ENCODE results near the gene NCMAP. TPM values are rescaled to one million over a fixed set of nuclear protein-coding genes. Genes with fewer than 3 reads are reported as not detected.

Gene NCMAP
- total RNA-seq, 1 donor from 2014 or later, result 0.49 TPM

DNA sequence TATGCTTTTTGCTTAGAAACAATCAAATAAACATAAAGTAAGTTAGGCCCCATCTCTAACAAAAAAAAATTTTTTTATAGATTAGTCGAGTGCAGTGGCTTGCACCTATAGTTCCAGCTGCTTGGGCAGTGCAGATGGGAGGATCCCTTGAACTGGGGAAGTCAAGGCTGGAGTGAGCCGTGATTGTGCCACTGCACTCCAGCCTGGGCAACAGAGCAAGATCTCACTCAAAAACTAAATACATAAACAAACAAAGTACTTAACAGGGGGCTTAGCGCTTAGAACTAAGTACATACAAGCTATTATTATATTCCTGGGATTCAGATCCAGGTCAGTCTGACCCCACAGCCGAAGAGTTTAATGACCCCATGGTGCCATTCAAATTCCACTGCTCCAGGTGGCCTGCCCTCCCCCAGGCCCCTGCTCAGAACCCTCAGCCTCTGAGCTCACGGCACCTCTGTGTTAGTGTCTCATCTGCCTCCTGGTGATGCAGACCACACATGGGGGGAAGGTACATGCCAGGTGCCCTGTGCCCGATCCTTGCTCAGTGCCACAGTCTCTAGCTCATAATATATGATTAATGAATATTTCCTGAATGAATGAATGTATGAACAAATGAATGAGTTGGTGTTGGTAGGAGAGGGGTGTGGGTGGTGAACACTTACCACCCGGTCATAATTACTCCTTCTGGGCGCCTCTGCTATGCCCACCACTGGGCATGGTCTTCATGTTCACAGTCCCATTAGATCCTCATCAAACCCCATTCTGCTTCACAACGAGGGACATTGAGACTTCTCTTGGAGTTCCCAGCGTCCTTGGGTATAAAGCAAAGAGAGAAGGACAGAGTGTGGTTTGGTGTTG lies 14.6 kb downstream of the NCMAP start:
- DNase-seq (ENCODE audit: low spot score), result no peak
- Histone ChIP-seq H3K4me2 (no peak overlapping the region), H3K27me3 (no peaks in the 10 kb centered on the region), H3K4me3 (no peak overlapping the region), H3K27ac (no peak overlapping the region), H2AFZ (replicated peaks) (no peak overlapping the region), H3F3A (ENCODE audit: low read depth) (no peaks in the 10 kb centered on the region), H4K20me1 (ENCODE audit: low read depth) (no peaks in the 10 kb centered on the region), H3K9ac (no peak overlapping the region), H3K9me3 (ENCODE audit: low read depth) (no peaks in the 10 kb centered on the region), H3K4me1 (no peaks in the 10 kb centered on the region), H3K36me3 (no peaks in the 10 kb centered on the region), H3K79me2 (ENCODE audit: low read depth) (no peaks in the 10 kb centered on the region)
- Mint-ChIP-seq H3K4me3 (no peak overlapping the region), H3K27ac (peak overlapping the region; percentile 57), H3K4me1 (peaks cover 10% of the 10 kb centered on the region), H3K27me3 (ENCODE audit: insufficient read depth, low read depth) (peaks cover 4% of the 10 kb centered on the region), H3K36me3 (no peaks in the 10 kb centered on the region), H3K9me3 (no peaks in the 10 kb centered on the region)
- TF ChIP-seq, protein P1, sequence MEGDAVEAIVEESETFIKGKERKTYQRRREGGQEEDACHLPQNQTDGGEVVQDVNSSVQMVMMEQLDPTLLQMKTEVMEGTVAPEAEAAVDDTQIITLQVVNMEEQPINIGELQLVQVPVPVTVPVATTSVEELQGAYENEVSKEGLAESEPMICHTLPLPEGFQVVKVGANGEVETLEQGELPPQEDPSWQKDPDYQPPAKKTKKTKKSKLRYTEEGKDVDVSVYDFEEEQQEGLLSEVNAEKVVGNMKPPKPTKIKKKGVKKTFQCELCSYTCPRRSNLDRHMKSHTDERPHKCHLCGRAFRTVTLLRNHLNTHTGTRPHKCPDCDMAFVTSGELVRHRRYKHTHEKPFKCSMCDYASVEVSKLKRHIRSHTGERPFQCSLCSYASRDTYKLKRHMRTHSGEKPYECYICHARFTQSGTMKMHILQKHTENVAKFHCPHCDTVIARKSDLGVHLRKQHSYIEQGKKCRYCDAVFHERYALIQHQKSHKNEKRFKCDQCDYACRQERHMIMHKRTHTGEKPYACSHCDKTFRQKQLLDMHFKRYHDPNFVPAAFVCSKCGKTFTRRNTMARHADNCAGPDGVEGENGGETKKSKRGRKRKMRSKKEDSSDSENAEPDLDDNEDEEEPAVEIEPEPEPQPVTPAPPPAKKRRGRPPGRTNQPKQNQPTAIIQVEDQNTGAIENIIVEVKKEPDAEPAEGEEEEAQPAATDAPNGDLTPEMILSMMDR (IDR thresholded peaks at IDR 0.05), result no peak
- TF ChIP-seq EZH2phosphoT487 (IDR thresholded peaks at IDR 0.05) (no peak), EZH2 (IDR thresholded peaks at IDR 0.05) (no peak)

DNA sequence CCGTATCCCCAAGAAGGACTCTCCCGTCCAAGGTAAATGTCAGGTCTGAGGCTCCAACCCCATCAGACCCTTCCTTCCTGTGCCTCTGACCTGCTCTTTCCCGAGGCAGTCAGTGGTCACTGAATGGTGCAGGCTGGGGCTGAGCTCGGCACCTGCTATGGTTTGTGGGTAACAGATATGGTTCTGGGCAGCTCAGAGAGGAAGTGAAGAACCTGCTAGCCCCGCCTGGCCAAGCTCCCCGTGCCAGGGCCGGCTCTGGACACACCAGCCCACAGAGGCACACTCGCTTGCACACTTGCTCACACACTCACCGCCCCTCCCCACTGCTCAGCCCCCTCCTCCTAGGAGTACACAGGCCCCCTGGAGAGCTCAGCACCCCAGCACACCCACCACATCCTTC lies 16.4 kb downstream of the NCMAP start:
- TF ChIP-seq EZH2phosphoT487 (IDR thresholded peaks at IDR 0.05) (no peak), EZH2 (IDR thresholded peaks at IDR 0.05) (no peak)
- TF ChIP-seq, protein P1 (IDR thresholded peaks at IDR 0.05), result no peak

DNA sequence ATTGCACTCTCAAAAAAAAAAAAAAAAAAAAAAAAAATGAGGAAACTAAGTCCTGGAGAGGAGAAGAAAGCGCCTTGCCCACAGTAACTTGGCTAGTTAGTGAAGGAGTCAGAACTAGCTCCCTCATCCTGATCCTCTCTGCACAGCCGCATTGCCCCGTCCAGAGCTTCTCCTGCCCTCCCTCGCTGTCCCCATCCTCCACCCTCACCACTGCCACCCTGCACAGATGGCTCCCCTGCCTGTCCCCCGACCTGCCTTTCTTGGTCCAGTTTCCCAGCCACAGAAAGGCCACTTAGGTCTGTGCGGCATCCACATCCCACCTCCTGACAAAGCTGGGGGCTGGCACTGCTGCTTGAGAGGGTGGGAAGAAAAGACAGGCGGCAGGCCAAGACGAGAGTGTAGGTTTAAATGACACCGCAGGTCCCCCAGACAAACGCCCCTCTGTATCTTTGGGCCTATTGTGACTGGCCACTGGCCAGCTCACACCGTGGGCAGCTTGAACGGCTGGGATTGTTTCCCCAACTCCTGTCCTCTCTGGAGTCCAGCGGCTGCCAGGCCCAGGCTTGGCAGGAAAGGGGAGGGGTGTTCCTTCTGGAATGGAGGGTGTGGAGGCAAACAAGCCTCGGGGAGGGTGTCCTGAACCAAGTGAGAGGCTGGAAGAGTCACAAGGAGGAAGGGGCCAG lies 20.2 kb downstream of the NCMAP start:
- H3K4me3 ChIP-seq, result no peak overlapping the region
- H2AFZ ChIP-seq (replicated peaks), result peak overlapping the region; percentile 97
- Mint-ChIP-seq H3K4me1 (peaks cover 7% of the 10 kb centered on the region), H3K9me3 (no peaks in the 10 kb centered on the region), H3K27ac (peak overlapping the region; percentile 86), H3K36me3 (no peaks in the 10 kb centered on the region), H3K27me3 (ENCODE audit: insufficient read depth, low read depth) (peaks cover 9% of the 10 kb centered on the region), H3K4me3 (no peak overlapping the region)
- H3F3A ChIP-seq (ENCODE audit: low read depth), result no peaks in the 10 kb centered on the region
- H3K79me2 ChIP-seq (ENCODE audit: low read depth), result no peaks in the 10 kb centered on the region
- DNase-seq (ENCODE audit: low spot score), result peak; percentile 46
- H3K4me1 ChIP-seq, result peaks cover 8% of the 10 kb centered on the region
- H3K4me2 ChIP-seq, result no peak overlapping the region
- no peak overlapping the region for H3K9ac ChIP-seq
- no peak overlapping the region for H3K27ac ChIP-seq
- no peaks in the 10 kb centered on the region for H3K27me3 ChIP-seq
- H3K36me3 ChIP-seq, result no peaks in the 10 kb centered on the region
- H3K9me3 ChIP-seq (ENCODE audit: low read depth), result no peaks in the 10 kb centered on the region
- TF ChIP-seq, protein P1 (IDR thresholded peaks at IDR 0.05), result no peak
- TF ChIP-seq EZH2 (IDR thresholded peaks at IDR 0.05), result no peak
- TF ChIP-seq EZH2phosphoT487 (IDR thresholded peaks at IDR 0.05), result no peak
- no peaks in the 10 kb centered on the region for H4K20me1 ChIP-seq (ENCODE audit: low read depth)

More for the DNA sequence above, 16.4 kb downstream of the NCMAP start:
- no peaks in the 10 kb centered on the region for H3K9me3 ChIP-seq (ENCODE audit: low read depth)
- DNase-seq (ENCODE audit: low spot score), result no peak
- H3K27ac Mint-ChIP-seq, result no peak overlapping the region
- no peaks in the 10 kb centered on the region for H4K20me1 ChIP-seq (ENCODE audit: low read depth)
- no peak overlapping the region for H3K4me3 ChIP-seq
- no peaks in the 10 kb centered on the region for H3K79me2 ChIP-seq (ENCODE audit: low read depth)
- no peak overlapping the region for H2AFZ ChIP-seq (replicated peaks)
- no peaks in the 10 kb centered on the region for H3F3A ChIP-seq (ENCODE audit: low read depth)
- no peaks in the 10 kb centered on the region for H3K9me3 Mint-ChIP-seq
- no peaks in the 10 kb centered on the region for H3K36me3 Mint-ChIP-seq
- no peak overlapping the region for H3K4me2 ChIP-seq
- H3K4me1 ChIP-seq, result peaks cover 8% of the 10 kb centered on the region
- no peaks in the 10 kb centered on the region for H3K27me3 ChIP-seq
- H3K4me1 Mint-ChIP-seq, result peaks cover 11% of the 10 kb centered on the region
- no peak overlapping the region for H3K9ac ChIP-seq
- no peak overlapping the region for H3K4me3 Mint-ChIP-seq
- peaks cover 5% of the 10 kb centered on the region for H3K27me3 Mint-ChIP-seq (ENCODE audit: insufficient read depth, low read depth)
- H3K36me3 ChIP-seq, result no peaks in the 10 kb centered on the region
- no peak overlapping the region for H3K27ac ChIP-seq
